HG03439 (cell line): Measurements from ENCODE around the gene SLC18A3.

ENCODE experiments used
- ATAC-seq: cut with Tn5 transposase; IDR thresholded peaks from one replicate; pipeline ENCODE4 v1.9.1; 2021; ENCODE audit warnings: mild to moderate bottlenecking, moderate library complexity; ENCODE audit not compliant: unreplicated experiment

SLC18A3 gene

GRCh38 chr10:49611166-49611815 is 1.2 kb downstream of the SLC18A3 start:
- ATAC-seq: no peak

- no peak for ATAC-seq
Measured at GRCh38 chr10:49611816-49612512, 1.9 kb downstream of the SLC18A3 start.

- no peak for ATAC-seq
Measured at GRCh38 chr10:49612513-49613164, 2.5 kb downstream of the SLC18A3 start.

- no peak for ATAC-seq
Measured at GRCh38 chr10:49613165-49613881, 3.2 kb downstream of the SLC18A3 start.

GRCh38 chr10:49613882-49614241 is 3.8 kb downstream of the SLC18A3 start, which contains the start of gene CHAT:
Gene CHAT (plus strand): TSS chr10:49614037. CDS start chr10:49614190, 153 bp downstream.
- no peak for ATAC-seq

- ATAC-seq: no peak
Measured at GRCh38 chr10:49614242-49615198, 4.4 kb downstream of the SLC18A3 start.

- no peak for ATAC-seq
Measured at GRCh38 chr10:49615213-49615612, 5.1 kb downstream of the SLC18A3 start.

GRCh38 chr10:49615721-49616120 is 5.6 kb downstream of the SLC18A3 start:
- no peak for ATAC-seq

- ATAC-seq: no peak
Measured at GRCh38 chr10:49616421-49617101, 6.5 kb downstream of the SLC18A3 start.

GRCh38 chr10:49617121-49618020 is 7.3 kb downstream of the SLC18A3 start:
- no peak for ATAC-seq

- no peak for ATAC-seq
Measured at GRCh38 chr10:49618821-49619220, 8.7 kb downstream of the SLC18A3 start.

GRCh38 chr10:49619613-49620012 is 9.5 kb downstream of the SLC18A3 start:
- no peak for ATAC-seq

- ATAC-seq: no peak
Measured at GRCh38 chr10:49620286-49620810, 10.2 kb downstream of the SLC18A3 start.

GRCh38 chr10:49620841-49621378 is 10.8 kb downstream of the SLC18A3 start:
- no peak for ATAC-seq

GRCh38 chr10:49621561-49621960 is 11.5 kb downstream of the SLC18A3 start:
- ATAC-seq: no peak

GRCh38 chr10:49622426-49623425 is 12.6 kb downstream of the SLC18A3 start:
- ATAC-seq: no peak

GRCh38 chr10:49624629-49625028 is 14.5 kb downstream of the SLC18A3 start:
- no peak for ATAC-seq
